HG03060 (cell line): ENCODE measurements around the gene CRYZL1.
A peak's percentile ranks its signal among the peaks of the same experiment; 100 is the strongest.
"Not testable (repeated sequence)": the region's sequence is repeated elsewhere in the genome, so short reads cannot be mapped to it uniquely, and the experiment has no call there.

Source experiments
- ATAC-seq: cut with Tn5 transposase; IDR thresholded peaks from one replicate; pipeline ENCODE4 v1.9.1; 2021; ENCODE audit warnings: low read depth, moderate number of reproducible peaks; ENCODE audit not compliant: unreplicated experiment

CRYZL1 gene

DNA sequence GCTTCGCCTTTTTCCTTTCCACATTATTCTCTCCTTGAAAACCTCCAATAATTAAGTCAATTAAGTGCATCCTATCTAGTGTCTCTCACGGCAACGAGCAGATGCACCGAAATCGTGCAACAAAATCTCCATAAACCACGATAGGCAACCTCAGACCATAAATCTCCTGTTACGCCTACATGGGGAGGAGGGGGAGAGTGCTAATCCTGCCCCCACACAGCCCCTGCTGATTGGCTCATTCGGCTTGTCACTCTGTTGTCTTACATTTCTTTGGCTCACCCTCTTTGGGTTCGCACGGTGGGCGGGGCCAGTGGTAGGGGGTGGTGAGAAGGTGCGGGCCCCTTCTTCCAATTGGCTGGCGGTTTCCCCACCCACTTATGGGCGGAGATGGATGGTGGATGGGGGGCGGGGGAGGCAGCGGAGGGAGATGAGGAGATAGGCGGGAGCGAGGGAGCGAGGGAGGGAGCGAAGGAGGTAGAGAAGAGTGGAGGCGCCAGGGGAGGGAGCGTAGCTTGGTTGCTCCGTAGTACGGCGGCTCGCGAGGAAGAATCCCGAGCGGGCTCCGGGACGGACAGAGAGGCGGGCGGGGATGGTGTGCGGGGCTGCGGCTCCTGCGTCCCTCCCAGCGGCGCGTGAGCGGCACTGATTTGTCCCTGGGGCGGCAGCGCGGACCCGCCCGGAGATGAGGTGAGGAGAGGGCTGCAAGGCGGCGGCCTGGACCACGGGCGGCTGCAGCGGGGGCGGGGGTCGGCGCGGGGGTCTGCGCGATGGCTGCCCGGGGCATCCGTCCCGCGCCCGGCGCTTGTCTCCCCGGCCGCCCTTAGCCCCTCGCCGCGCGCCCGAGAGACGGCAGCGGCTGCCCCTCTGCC is 720 bp upstream of the CRYZL1 start, which contains the start of gene ITSN1:
Gene ITSN1 (plus strand): TSS at position 475 of the 869 bp plus-strand sequence. CDS start 76,328 bp downstream, outside the sequence.
- ATAC-seq: peak; percentile 78

DNA sequence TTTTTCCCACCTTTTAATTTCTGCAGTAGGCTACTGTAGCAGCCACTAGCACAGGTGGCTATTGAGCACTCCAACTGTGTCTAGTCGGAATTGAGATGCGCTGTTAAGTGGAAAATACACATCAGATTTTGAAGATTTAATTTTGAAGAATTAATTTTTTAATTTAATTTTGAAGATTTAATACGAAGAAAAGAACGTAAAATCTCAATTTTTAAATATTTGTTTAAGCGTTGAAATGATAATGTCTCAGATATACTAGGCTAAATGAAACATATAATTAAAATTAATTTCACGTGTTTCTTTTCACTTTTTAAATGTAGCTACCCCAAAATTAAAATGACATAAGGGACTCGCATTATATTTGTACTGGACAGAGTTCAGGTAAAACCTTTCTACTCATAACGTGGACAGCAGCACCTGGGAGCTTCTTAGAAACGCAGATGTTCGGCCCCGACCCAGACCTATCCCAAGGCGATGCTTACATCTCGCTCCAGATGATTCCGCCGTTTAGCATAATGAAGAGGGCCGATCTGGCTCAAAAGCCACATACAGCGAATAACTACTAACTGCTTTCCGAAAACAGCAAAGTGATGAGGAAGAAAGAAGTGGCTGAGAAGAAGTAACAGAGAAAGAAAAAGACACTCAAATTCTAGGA is 717 bp downstream of the CRYZL1 start:
- no peak for ATAC-seq

DNA sequence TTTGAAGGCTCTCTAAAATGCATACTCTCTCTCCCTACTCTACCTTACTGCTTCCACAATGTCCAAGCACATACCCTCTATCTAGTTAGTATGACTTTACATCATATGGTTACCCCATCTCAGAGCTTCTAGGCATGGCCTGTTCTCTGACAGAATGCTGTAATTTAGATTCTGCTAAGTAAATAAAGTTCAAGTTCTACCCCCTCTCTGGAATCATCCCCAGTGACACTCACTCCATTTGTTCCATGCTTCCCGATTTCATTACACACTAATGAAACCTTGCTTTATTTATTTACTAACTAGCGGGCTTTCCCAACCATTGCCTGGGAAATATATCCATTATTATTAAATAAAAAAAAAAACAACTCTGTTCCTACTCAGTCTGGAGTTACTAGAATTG is 7.3 kb downstream of the CRYZL1 start:
- no peak for ATAC-seq

DNA sequence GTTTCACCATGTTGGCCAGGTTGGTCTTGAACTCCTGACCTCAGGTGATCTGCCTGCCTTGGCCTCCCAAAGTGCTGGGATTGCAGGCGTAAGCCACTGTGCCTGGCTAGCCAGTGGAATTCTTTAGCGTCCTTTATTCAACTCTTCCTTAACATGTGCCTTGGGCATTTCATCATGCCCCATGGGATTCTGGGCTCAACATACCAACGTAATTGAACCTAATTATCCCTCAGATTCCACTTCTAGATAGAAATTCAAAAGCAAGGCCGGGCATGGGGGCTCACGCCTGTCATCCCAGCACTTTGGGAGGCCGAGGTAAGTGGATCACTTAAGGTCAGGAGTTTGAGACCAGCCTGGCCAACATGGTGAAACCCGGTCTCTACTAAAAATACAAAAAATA is 15.4 kb downstream of the CRYZL1 start:
- ATAC-seq: not testable (repeated sequence)

DNA sequence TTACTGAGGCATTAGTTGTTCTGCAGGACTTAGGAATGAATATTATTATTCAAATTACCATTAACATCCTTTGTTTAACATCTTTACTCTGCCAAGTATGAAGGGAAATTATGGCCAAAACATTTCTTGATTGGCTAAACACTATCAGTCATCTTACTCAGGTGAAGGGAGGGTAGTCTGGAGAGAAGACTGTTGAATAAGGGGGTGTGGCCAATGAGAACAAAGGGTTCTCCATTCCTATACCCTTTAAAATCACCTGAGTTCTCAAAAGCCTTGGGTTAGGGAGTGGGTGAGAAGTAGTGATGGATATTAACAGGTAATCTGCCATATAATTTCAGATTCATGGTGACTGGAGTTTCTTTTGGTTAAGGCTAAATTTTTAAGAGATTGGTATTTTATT is 19.3 kb downstream of the CRYZL1 start:
- ATAC-seq: no peak

DNA sequence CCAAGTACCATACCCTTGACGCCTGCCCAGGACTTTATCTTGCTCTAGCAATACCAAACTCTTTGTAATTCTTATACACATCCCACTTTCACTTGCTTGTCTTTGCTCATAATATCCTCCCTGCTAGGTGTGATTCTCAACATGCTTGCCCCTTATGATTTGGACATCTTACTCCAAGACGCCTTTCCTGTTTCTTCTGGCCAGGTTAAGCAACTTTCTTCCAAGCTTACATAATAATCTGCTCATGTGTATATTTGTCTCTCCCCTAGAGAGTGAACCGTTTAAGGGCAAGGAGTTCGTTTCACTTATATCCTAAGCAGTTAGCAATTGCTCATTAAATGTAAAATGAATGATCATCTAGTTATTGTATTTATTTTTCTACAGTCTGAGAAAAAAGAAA is 21.8 kb downstream of the CRYZL1 start:
- ATAC-seq: no peak

DNA sequence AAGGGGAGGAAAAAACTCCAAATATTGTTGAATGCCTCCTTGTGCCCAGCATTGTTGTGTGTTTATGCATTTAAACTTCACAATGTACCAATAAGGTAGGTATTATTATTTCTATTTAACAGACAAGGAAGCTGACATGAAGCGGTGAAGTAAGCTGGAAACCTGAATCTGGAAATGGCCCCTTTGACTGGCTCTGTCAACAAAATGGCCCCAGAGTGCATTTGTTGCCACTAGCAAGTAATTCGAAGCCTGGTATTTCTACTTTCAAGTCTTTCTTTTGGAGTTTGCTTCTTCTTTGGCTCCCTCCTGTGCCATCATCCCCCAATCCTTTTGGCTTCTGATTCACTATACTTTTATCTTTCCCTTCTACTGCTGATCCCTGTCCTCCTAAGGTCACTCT is 23.1 kb downstream of the CRYZL1 start:
- no peak for ATAC-seq

DNA sequence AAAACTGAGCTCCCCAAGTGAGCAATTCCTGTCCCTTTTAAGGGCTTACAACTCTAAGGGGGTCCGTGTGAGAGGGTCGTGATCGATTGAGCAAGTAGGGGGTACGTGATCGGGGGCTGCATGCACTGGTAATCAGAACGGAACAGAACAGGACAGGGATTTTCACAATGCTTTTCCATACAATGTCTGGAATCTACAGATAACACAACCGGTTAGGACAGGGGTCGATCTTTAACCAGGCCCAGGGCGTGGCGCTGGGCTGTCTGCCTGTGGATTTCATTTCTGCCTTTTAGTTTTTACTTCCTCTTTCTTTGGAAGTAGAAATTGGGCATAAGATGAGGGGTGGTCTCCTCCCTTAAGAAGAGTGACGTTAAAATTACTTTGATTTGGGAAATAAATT is 24.0 kb downstream of the CRYZL1 start:
- ATAC-seq: not testable (repeated sequence)

DNA sequence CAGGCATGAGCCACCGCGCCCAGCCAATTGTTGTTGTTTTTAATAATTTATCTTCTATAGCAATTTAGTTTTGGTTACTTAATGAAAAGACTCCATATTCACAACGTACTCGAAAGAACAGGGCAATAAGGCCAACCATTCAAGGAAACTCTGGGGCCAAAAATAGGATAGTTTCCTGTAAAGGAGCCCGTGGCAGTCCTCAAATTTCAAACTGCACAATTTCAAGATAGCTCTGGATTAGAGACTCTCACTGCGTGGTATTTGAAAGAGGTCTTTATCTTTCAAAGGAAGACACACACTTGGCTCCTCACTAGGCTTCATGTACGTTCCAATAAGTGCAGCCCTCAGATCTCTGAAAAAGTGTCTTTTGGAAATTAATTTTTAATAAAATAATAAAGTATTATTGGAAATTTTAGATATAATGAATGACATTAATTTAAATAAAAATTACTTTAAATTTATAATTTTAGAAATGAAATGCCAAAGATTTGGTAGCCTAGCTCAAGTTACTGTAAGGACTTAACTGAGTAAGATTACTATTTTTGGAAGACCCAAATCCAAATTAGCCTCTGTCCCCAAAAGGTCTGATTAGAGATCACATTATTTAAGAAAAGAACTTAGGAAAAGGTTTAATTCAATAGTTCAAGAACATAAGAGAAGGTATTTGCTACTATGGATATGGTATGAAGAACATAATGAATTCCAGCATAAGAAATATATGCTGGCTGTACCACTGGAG is 30.4 kb downstream of the CRYZL1 start:
- ATAC-seq: no peak

DNA sequence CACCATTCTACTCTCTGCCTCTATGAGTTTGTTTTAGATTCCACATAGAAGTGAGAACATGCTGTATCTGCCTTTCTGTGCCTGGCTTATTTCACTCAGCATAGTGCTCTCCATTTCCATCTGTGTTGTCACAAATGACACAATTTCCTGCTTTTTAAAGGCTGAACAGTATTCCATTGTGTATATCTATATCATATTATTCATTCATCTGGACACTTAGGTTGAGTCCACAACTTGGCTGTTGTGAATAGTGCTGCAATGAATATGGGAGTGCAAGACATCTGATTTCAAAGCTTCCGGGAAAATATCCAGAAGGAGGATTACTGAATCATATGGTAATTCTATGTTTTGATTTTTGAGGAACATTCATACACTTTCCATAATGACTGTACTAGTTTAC is 33.0 kb downstream of the CRYZL1 start:
- no peak for ATAC-seq

DNA sequence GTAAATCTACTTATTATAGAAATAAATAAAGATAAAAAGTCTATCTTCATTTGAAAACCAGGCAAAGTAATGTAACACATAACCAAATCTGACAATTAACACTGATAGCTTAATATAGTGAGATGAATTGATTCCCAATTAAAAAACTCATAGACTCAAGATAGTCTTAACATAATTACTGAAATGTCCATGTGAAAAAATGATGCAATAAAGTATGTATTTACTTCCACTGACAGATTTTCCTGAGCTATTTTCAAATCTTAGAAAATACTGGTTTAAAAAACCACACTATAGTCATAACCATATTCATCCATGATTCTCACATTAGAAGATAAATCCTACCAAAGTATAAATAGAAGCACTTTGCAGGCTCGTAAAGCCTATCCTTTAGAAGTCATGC is 43.5 kb downstream of the CRYZL1 start:
- ATAC-seq: no peak

DNA sequence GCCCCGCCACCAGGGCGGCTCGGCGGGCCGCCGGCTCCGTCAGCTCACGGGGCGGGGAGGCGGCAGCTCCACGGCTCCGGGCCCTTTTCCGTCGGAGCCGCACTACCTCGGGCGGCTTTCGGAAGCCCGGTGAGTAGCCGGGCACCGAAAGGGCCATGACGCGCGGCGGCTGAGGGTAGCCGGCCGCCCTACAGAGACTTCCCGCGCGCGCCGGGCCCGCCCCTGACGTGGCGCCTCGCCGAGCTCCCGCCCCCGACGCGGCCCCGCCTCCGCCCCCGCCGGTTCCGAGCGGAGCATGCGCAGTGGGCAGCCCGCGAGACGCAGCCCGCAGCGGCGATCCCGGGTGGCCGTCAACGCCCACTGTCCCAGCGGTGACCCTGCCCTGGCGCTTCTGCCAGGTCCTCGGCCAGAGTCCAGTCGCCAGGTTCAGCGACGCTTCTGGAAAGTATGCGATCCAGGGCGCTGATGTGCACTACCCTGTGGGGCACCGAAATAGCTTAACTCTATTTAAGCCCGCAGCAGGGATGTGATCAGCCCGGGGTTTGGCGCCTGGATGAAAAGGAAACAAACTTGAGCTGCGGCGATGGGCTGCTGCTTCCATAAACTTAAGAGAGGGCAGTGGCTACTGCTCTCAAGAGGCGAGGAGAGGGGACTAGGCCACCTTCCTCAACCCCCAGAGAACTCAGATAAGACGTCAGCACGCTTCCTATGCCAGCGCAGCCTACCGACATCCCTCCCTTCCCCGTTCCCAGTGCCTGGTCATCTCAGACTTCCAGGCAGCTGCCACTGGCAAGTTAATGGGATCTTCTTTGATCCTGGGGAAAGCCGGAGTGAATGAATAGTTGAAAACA is 52.8 kb downstream of the CRYZL1 start, which contains the start of gene DONSON:
Gene DONSON (minus strand): TSS at position 200 of the 851 bp plus-strand sequence. CDS start 43 bp downstream, at position 157.
- ATAC-seq: peak; percentile 66

DNA sequence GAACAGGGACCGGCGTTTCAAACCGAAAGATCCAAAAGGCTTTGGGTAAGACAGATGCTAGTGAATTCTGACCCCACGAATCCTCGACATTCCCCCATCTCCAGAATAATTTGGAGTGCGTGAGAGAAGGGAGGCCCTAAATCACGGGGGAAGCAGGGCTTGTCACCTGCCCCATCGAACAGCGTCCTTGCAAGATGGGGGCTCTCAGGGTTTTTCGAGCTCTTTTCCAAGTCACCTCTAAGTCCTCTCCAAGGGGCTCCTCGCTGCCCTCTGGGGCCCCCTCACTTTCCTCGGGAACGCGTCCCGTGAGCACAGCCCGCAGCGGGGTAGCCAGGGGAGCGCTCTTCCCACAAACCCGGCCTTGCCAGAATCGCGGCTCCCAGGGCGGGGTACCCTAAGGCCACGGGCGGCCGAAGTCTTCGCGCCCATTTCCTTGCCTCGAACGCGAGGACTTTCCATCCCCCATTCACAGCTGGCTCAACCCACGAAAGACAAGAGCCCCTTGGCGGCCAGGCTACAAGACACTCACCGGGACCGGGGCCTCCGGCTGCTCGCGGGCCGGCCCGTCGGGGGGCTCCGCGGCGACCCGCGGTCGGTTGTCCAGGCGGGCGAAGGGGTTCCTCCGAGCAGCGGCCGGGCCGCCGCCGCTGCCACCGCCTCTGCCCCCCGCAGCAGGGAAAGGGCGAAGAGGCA is 53.6 kb downstream of the CRYZL1 start:
- peak; percentile 19 for ATAC-seq

DNA sequence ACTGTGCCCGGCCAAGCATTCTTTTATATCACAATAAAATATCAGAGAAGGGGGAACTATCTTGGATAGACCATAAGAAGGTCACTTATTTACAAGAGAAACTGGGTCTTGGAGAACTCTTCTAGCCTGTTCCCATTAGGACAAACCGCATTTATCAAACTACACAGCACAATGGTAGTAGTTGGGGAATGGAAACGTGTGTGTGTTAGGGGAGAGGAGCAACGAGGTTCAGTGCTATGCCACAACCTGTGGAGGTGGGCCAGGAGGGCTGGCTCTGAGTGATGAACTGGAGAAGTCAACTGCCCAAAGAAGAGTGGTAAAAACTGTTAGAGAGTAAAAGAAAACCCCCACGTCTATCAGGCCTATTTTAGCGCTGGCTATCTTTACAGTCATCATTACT is 54.6 kb downstream of the CRYZL1 start:
- ATAC-seq: no peak

DNA sequence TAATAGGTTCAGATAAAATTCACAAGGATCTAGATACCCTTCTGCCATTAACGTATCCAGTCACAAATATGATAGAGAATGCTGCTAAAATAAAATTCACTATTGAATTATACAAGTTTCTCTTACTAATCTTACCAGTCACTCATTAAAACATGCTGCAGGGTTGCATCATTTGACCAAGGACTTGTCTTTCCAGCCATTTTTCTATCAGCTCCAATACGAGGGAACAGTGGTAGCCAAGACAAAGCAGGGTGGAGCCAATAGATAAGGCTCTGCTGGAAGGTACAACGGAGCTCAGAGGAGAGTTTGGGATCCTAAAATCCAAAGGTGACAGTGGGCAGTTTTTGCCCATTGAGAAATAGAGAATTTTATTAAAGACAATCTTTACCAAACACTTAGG is 57.1 kb downstream of the CRYZL1 start:
- ATAC-seq: no peak

DNA sequence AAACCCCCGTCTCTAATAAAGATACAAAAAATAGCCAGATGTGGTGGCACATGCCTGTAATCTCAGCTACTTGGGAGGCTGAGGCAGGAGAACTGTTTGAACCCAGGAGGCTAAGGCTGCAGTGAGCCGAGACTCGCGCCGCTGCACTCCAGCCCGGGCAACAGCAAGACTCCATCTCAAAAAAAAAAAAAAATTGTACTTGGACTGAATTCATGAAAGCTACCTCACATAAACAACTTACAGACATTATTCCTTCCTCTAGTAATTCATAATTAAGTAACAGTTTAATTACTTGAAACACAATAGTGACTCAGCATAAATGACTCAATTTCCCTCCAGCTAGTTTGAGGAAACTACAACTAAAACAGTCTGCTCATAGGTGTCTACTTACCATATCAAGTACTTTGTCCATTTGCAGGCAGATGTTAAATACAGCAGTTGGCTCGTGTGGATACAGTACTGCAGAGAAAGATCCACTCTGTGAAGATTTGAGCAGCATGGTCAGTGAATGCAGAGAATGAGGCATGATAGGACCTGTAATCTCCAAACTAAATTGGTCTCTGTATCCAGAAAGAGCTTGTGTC is 62.5 kb downstream of the CRYZL1 start:
- no peak for ATAC-seq

DNA sequence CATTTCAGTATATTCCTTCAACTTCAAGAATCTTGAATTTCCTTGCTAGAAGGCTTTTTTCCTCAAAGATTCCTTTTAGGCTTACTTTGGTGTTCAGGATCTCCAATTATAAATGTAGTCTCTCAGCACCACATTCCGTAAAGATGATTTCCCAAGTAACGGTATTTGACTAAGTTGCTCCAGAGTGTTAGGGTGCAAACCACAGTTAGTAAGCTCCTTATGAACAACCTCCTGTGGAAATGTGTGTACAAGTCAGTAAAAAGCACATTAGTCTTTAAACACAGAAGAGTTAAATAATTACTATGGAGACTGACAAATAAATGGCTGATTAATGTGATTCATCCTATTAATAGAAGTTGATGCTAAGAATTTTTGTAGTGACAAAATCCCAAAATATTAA is 63.3 kb downstream of the CRYZL1 start:
- ATAC-seq: no peak

DNA sequence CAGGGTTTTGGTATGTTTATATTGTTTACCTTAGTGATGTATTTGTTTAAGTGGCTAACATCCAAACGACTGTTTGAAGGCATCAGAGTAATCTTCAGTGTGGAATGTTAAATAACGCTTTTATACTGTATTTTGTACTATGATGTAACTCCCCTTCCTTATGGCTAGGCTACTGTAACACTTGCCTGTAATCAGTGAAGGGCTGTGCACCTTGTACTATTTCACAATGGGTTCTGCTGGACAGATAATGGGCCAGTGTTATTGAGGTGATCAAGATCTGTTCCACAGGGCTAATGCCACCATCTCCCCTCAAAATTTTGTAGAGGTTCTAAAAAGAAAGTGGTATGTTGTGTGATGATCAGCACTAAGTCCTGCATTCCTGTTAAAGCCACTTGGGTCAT is 64.8 kb downstream of the CRYZL1 start:
- not testable (repeated sequence) for ATAC-seq

DNA sequence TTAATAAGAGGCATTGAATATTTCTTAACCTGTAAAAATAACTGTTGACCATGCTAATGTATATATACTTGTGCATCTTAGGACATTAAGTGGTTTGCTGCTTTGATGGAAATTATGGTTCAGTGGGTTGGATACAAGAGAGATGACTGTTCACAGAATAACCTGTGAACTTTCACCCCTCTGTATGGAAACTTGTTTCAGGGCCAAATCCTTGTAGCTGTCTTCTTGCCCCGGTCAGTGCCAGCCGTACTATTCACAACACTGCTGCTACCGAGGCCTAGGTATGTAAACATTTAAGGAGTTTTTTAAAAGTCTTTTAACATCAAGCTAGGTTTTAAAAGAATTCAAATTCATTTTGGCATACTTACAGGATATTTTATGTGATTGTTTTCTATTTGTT is 69.2 kb downstream of the CRYZL1 start:
- no peak for ATAC-seq
